COLO829 (cell line): ENCODE data around the gene ATXN7L1.
"Not testable (repeated sequence)": the region's sequence is repeated elsewhere in the genome, so short reads cannot be mapped to it uniquely, and the experiment has no call there.

Source experiments
- DNase-seq: peaks from one replicate; pipeline ENCODE4 v3.0.0; 2012; ENCODE audit warnings: low spot score

ATXN7L1 gene

DNA sequence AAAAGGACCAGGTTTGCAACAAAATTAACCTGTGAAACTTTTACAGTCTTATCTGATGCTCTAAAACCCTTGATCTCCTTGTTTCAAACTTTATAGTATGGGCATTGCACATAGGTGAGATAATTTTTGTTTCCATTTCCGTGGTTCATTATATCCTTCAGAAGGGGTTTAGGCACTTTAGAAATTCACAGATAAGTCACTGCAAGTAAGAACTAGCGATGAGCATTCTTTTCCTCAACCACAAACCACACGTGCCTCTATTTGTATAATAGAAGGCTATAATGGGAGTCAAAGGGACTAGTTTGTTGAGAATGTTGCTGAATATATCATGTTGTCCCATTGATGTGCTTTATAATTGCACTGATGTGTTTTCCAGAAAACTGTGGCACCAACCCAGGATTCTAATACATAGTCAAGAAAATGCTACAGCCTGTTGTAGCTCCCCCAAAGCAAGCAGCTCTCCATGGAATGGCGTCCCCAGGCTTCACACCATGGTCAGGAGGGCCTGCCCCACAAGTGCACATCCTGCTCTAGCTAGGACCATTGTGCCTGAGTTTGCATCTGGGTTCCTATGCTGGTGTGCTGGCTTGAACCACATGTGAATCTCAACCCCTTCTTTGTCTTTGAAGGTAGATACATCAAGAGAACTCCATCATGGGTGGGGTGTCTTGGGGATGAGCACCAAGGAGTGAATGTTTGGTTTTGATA is 14.0 kb upstream of the ATXN7L1 start:
- no peak for DNase-seq

DNA sequence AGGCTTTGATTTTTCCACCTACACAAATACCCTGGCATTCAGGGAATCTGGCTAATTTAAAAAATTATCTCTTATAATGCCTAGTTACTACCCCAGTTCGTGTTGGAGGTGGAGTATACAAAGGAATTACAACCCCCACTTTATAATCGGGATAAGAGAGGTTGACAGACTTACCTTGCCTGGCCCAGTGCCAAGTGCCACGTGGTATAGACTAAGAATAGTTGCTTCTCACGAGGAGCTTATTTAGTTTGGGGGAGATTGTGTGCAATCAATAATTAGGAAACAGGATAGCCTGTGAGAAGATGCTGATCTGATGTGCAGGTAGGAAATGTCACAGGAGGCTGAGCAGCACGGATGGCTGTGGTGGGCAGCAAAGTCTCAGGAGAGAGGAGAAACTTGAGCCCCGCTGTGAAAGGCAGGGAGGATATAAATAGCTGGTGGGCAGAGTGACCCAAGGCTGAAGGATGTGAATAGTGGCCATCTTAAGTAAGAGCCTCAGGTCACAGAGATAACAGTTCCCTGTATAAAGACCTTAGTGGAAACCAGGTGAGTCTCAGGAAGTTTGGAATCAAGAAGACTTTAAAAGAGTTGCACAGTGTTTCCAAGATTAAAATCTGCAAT is 11.3 kb upstream of the ATXN7L1 start:
- DNase-seq: no peak

DNA sequence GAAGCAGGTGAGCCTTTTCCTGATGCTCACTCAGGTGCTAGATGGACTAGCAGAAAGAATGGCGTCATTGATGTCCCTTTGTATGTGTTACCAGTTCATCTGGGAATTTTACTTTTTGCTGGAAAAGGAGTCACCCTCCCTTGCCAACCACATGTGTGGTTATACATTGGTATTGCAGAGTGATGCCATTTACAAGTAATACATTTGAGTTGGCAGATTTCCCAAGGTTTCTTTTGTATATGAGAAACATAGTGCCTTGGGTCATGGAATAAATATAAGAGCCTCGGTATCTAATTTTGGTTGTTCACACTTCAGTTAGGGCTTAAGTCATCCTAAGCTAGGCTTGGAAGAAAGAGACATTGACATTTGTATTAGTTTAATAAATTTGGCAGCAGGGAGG is 10.4 kb upstream of the ATXN7L1 start:
- no peak for DNase-seq

DNA sequence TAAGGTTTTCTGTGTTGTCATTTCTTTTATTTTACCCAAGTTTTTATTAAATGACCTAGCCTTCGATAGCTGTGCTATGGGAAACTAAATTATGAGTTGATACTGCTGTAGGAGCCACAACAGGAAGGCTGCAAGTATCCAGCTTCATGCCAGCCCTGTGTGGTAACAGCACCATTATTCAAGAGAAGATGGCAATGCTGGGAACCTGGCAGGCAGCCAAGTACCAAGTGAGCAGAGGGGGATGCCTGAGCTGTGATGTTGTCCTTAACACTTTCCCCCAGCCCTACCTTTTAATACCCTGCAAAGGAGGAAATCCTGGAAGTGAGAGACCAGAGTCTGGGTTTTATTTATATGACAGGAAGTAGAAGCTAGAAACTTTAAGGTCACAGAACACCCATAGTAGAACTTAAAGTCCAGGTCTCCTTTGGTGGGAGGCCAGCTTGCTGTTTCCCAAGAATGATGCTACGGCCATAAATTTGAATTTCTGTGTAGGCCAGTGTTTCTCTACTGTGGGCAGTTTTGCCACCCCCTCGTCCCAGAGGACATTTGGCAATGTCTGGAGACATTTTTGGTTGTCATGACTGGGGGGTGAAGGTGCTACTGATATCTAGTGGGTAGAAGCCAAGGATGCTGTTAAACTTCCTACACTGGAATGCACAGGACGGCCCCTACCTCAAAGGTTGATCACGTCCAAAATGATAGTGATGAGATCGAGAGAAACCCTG is 9.2 kb upstream of the ATXN7L1 start:
- DNase-seq: no peak

DNA sequence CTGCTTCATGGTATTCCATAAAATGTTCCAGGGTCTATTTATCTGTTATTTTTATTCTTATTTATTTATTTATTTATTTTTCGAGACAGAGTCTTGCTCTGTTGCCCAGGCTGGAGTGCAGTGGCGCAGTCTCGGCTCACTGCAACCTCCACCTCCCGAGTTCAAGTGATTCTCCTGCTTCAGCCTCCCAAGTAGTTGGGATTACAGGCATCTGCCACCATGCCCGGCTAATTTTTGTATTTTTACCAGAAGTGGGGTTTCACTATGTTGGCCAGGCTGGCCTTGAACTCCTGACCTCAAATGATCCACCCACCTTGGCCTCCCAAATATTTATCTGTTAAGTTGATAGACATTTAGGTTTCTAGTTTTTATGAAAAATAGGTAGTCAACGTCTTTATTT is 6.8 kb upstream of the ATXN7L1 start:
- not testable (repeated sequence) for DNase-seq

DNA sequence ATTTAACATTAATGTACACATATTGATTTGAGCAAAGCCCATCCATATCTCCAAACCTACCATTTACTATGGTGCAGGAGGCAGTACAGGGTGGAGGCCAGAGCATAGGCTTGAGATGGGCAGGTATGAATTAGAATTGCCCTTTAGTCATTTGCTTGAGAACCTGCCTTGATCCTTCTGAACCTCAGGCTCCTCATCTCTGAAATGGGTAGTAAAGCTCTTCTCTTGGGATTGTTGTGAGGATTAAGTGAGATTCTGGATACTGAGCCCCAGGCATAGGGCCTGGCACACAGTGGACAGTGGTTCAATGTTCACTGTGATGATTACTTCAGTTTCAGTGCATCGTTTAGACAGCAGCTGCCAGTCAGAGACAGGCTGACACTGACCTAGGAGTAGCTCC is 5.0 kb upstream of the ATXN7L1 start:
- no peak for DNase-seq

DNA sequence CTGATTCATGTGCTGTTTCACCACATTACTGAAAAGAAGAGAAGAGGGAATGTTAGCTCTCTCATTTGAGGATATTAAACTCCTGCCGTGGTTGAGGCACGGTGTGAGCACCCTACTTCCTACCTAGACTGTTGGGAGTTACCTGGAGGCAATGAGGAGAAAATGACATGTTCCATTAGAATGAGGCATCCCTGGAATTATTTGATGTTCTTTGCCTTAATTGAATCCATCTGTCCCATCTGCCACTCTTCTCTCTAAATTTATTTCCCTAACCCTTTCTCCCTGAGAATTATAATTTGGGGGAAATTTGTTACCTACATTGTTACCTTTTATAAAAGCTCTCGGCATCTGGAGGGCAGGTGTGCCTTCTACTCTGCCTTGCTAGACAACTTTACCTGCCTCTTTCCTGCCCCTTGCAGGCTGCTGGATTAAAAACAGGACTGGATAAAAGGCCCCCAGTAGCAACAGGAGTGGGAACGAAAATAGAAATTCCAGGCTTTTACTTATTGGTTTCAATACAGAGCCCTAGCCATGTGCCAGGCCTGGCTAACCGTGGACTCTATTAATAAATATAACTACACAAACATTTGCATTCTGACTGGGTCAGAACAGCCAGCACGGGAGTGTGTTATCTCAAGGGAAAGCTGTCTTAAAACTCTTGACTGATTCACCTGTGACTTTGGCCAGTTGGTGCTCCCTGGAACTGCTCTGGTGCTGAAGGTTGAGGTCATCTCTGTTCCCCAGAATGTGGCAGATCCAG is 4.4 kb upstream of the ATXN7L1 start:
- DNase-seq: no peak

DNA sequence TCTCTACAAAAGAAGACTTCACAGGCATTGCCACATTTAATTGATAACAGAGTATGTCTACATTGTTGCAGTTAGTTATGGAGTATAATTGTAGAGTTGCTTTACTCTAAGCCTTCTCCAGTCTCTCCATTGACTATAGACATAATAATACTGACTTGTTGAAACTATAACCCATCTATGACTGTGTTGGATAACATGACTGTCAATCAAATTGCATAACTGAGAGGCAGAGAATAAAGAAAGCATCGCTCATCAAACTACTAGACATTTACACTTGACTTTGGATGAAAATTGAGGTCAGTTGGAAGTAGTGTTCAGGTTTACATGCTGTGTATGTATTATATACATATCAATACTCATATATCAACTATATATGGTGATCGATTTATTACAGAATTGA is 3.4 kb upstream of the ATXN7L1 start:
- DNase-seq: no peak

DNA sequence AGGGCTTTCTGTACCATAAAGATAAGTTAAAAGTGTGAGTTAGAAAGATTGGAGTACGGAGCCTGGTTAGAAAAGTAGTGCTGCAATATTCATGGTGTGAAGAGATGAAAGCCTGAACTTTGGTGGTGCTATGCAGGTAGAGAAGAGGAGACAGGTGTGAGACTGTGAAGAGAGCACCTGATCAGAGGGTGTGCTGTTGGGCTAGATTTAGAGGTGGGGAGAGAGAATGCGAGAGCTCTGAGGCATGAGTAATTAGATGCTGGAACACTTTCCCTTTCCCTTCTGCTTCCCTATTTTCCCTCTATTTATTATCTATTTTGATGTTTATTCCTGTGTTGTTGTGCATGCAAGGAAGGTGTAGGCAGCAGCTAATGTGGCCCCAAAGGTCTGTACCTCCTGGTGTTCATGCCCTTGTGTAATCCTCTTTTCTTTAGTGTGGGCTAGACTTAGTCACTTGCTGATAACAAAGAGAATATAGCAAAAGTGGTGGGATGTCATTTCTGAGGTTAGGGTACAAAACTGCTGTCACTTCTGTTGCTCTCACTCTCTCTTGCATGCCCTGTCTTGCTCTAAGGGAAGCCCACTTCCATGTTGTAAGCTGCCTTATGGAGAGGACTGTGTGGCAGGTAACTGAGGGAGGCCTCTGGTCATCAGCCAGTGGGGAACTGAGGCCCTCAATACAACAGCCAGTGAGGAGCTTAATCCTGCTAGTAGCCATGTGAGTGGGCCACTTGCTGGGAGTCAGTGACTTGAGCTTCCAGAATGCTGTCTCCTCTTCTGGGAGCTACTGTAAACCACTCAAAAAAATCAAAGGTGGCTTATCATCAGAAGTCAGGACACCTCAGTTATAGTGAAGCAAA is 2.6 kb upstream of the ATXN7L1 start:
- DNase-seq: no peak

DNA sequence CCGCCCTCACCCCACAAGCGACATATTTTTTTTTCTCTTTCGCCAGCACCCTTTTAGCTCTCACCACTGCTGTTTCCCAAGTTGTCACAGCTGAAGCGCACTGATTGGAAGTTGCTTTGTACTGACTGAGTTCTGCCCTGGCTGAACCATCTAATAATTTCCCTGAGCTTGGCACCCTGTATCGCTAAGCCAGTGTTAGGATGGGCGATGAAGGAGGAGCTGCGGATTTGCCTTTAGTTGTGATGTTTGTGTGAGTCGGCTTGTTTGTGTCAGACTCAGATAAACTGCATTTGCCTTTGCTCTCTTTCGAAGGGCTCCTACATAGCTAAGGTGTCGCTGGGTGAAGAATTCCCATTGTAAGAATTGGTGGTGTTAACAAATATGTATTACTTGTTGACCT is 1.3 kb upstream of the ATXN7L1 start:
- no peak for DNase-seq

DNA sequence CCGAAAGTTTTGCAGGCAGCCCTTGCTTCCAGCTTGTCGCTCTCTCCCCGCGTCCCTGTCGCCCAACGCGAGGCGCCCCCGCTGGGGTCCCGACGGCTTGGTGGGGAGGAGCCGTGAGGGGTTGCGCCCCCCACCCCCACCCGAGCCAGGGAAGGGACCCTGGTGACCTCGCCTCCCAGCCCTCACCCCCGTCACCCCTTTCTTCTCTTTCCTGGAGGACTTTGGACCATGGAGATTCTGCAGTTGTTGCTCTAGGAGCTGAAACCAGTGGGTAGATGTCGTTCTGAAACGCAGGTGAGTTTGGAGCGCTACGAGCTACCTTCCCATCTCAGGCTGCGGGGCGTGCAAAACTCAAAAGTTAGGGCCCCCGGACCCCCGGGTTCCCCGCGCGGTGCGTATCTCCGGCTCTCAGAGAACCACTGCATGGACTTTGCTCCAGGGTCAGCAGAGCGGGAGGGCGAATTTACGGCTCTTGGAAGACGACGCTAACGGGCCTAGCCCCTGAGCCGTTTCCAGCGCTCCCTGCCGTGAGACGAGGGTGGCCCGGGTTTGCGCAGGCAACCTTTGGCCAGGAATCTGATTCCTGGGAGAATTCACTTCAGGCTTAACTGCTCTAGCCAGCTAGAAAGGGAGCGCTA is 684 bp upstream of the ATXN7L1 start:
- no peak for DNase-seq

DNA sequence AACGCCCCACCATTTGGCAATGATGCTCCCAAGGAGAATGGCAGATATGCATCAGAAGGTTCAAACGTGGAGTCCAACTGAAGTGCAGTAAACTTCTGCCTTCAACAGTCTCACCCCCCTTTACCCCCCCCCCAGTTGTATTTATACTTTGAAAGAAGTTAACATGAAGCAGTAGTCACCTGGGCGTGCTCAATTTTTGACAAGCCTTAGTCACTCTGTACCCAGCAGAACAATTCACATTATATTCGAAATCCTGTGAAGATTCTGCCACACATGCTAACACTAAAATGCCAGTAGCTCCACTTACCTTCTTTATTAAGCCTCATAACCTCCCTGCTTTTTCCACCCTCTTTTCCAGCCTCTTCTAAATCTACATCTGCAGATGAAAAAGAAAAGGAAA is 894 bp downstream of the ATXN7L1 start:
- no peak for DNase-seq

DNA sequence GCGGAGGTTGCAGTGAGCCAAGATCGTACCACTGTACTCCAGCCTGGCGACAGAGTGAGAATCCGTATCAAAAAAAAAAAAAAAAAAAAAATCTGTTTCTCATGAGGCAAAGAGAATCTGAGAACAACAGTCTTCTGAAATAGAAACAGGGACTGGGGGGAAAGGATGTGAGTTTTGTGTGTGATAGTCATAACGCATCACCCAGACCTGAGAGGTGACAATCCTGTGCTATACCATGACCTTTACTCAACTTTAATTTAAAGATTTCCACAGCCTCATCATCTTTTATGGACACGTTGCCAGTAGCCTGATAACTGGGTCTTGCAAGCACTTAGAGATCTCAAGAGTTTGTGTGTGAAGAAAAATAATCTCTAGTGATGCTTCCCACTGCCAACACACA is 2.3 kb downstream of the ATXN7L1 start:
- no peak for DNase-seq

DNA sequence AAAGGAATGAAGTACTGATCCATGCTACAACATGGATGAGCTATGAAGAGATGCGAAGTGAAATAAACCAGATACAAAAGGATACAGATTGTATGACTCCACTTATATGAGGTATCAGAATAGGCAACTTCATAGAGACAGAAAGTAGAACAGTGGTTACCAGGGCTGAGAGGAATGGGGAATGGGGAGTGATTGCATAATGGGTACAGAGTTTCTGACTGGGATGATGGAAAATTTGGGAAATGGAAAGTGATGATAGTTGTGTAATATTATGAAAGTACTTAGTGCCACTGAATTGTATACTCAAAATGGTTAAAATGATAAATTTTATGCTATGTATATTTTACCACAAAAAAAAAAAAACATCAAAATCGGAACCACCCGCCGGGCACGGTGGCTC is 3.9 kb downstream of the ATXN7L1 start:
- DNase-seq: no peak

DNA sequence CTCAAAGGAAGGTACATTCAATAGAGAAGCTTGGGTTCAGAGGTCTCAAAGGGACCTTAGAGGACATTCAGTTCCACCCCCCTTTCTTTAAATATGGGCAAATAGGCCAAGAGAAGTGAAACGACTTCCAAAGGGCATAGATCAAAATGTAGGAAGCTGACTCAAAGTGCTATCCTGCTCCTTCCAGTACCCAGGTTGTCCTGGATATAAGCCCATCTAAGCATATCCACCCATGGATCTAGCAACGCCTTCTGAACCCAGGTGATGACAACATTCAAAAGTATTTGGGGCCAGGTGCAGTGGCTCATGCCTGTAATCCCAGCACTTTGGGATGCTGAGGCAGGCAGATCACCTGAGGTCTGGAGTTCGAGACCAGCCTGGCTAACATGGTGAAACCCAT is 5.3 kb downstream of the ATXN7L1 start:
- DNase-seq: no peak

DNA sequence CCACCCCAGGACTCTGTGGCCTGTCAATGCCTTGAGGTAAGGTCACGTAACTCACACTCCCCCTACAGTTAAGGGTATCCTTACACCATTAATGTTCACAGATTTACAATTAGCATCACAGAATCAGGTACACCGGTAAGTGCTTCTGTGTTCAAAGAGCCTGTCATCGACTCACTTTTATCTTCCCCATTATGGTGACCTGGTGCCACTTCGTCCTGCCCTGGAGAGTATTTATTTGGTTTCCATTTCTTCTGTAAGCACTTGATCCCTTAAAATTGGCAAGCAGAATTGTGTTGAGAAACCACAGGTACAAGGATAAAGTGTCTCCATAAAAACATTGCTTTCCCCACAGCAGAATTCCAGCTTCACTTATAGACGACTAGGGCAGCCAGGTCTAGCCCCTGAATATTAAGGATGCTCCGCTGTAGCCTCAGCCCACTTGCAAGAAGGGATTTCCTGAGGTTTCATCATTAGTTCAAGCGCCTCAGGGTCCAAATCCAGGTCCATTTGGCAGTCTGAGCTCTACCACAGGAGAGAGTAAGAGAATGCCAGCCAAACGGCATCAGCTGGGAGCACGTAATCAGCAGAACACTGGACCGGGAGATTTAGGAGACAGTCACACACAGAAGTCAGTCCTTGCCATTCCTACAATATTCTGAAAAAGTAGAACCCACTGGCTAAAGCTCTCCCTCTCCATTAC is 10.1 kb downstream of the ATXN7L1 start:
- no peak for DNase-seq

DNA sequence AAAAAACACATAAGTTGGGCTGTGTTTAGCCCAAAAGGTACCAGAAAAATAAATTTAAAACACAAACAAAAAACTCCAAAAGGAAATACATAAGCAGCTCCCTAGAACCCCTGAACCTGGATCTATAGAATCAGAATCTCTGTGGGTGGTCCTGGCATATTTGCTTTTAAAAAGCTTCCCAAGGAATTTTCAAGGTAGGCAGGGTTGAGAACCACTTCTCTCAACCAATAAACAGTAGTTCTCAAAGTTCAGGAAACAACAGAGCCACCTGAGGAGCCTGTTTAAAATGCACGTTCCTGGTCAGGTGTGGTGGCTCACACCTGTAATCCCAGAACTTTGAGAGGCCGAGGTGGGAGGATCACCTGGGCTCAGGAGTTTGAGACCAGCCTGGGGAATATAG is 12.5 kb downstream of the ATXN7L1 start:
- no peak for DNase-seq

DNA sequence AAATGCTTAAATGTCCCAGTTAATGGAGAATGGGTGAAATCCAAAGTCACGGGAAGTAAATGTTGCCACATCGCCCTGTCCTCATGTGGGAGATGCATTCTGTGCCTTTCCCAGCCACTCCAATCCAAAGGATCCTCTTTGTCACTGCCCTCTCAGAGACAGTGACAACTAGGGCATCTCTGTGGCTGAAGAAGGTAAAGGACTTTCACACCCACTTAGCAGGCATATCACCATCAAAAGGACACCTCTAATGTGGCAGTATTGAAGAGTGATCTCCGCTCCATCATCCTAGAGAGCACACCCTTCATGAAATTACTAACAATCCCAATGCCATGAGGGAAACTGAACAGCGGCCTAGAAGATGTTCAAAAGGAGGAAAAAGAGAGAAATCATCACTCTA is 13.6 kb downstream of the ATXN7L1 start:
- no peak for DNase-seq

DNA sequence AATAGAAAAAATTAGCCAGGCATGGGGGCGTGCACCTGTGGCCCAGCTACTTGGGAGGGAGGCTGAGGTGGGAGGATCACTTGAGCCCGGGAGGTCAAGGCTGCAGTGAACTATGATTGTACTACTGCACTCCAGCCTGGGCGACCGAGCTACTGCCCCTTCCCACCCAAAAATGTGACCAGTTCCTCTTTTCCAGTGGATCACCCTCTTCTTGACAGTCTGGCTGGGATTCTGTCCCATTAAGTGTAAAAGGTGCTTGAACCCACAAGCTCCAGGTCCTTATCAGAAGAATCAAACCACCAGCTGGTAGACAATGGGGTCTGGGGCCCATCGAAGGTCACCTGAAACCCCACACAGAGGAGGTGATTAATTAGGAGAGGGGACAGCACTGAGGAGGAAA is 14.1 kb downstream of the ATXN7L1 start:
- no peak for DNase-seq

DNA sequence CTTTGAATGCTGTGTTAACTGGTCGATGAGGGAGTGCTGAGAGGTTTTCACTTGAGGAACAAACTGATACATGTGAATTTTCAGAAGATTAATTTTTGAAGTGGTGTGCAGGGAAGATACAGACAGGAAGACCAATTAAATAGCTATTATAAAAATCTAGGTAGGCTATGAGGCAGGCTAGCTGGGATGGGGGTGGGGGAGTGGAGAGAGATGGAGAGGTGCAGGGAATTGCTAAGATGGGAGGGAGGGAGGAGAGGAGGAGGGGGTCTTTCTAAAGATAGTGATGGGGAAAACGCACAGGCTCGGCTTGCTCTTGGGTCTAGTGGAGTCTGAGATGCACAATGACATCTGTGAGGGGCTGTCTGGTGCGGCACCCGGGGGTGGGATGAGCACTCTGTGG is 15.2 kb downstream of the ATXN7L1 start:
- no peak for DNase-seq

DNA sequence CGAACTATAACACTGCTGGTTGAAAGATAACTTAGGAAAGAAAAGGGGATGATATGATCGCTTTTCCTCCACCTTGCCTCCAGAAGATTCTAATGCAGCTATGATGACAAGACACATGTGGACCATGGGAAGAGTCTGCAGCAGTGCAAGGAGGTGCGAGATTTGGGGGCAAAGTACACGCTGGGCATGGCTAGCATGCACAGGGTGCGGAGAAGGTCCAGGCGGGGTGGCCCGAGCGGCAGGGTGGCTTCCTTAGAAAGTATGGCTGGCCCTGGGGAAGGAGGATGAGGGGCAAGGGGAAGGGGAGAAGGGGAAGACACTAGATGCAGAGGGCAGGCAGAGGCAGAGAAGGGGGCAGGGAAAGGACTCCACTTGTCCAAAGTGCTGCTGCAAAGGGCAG is 15.6 kb downstream of the ATXN7L1 start:
- DNase-seq: no peak
